Inferior parietal cortex (tissue), 1 donor: ENCODE data around the gene HSDL1.

Source experiments
- DNase-seq: peaks from one replicate; pipeline ENCODE4 v3.0.0-alpha.2; 2016; ENCODE audit errors: extremely low spot score

Gene HSDL1

DNA sequence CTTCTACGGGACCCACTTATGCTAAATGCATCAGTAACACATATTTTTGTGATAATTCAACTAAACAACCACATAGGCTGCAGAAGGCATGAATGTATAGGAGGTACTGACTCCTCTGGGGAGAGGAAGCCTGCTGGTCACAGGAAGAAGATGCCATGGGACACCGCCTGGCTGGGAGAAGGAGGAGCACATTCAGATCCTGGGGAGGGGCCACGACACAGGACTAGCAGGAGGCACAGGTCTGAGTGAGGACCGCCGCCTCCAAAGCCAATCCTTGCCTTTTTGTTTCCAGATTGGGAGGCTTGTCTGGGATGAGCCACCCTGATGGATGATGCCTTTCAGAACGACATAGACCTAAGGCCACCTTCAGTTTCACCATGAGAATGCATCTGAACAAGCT, 62.9 kb downstream of the HSDL1 start:
- no peak for DNase-seq

DNA sequence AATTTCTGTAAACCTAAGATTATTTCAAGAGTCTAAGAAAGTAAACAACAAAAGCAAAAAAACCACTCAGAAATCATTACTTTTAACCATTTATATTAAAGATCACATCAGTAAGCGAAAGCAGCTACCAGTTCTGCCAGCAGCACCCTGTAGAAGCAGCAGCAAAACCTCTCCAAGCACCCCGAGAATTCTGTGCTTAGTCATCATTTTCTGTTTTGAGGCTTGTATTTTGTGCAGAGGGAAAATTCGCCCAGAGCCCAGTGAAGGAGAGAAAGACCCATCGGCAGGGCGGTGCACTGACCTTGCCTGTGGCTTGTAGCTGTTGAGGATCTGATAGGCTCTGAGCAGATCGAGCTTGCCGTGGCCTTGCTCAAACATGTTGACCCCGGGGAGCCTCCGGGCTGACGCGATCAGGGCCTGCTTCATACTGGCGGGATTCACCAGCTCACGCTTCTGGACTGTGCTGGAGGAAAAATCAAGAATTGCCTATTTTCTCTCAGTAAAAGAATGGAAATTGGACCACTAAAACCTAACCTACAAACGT, 63.5 kb downstream of the HSDL1 start:
- DNase-seq: no peak

GRCh38 chr16:84080813-84081212, 64.2 kb downstream of the HSDL1 start:
- DNase-seq: no peak

DNA sequence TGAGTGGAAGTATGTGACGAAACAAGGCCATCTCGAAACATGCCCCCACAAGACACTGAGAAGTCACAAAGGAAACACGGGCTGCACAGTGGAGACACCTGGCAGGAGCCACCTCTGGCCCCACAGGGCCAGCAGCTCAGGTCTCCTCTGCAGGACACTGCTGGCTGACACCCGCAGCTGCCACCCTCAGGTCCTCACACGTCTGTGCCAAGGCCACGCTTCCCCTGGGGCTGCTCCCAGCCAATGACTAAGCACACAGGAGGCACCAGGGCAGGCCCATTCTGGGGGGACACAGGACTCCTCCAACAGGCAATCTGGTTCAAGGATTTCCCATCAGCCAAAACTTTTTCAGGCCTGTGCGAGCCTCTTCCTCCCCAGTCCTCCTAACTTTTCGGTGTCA, 64.6 kb downstream of the HSDL1 start:
- DNase-seq: no peak

GRCh38 chr16:84079664-84080063, 65.3 kb downstream of the HSDL1 start:
- DNase-seq: no peak

DNA sequence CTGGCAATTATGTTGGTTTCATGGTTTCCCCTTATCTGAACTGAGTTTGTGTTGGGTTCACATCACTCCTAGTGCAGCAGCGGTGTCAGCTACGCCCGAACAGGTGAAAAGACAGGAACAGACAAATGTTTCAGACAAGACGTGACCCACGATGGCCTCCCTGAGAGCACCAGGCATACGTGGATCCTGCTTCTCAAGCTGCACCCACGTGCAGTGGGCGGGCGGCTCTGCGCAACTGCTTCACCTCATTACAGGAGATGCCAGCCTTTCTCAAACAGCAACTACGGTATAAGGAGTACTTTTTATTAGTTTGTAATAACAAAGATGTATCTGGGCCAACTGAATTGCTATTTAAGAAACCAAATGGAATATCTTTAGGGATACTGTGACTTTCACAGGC, 69.6 kb downstream of the HSDL1 start:
- no peak for DNase-seq

DNA sequence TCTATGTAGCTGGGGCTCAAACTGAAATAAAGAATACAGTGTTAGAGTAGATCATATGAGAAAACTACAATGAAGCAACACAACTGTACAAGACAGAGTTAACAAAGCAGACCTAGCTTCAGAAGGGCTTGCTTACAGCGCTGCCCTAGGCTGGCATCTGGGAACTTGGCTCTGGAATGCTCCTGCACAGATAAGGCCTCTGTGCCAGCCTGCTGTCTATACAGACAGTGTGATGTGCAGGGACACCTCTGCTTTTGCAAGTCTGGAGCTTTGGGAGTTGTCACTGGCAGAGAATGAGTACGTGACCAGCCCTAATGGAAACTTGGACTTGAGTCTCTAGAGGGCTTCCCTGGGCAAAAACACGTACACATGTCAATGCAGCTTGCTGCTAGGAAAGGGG, 70.3 kb downstream of the HSDL1 start:
- no peak for DNase-seq
